ENCODE results near the gene PCDHGB1.
A peak's percentile ranks its signal among the peaks of the same experiment; 100 is the strongest.
"Not testable (repeated sequence)": the region's sequence is repeated elsewhere in the genome, so short reads cannot be mapped to it uniquely, and the experiment has no call there.

The PCDHGB1 gene

DNA sequence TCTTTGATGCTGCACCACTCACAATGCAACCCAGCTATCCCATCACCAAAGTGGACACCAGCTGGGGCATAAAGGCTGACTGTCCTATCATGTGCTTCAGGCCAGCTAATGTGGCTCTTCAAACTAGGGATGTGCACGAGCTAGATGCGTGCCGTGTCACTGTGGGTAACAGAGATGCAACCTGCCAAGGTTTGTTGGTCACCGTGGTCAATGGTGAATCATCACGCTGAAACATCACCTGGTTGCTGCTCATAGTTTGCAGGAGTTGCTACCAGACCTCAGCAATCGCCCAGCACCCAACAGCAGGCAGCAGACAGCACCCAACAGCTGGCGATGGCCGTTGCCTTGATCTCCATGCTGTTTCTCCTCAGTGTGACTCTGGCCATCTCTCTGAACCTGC is 21.7 kb upstream of the PCDHGB1 start:
- Histone ChIP-seq H3K36me3 (ENCODE audit: insufficient read depth, low read length) (no peaks in the 10 kb centered on the region), H3K79me2 (ENCODE audit: control insufficient read depth, insufficient read depth, low read length, unreplicated experiment) (no peaks in the 10 kb centered on the region), H3K27ac (ENCODE audit: low read depth, low read length) (no peak overlapping the region), H3K27me3 (ENCODE audit: insufficient read depth, low read length) (peaks cover 50% of the 10 kb centered on the region), H3K4me1 (ENCODE audit: control insufficient read depth, insufficient read depth, low read length, unreplicated experiment) (peaks cover 5% of the 10 kb centered on the region), H2AFZ (ENCODE audit: low read length, unreplicated experiment) (no peak overlapping the region), H3K4me3 (ENCODE audit: low read depth, low read length) (no peak overlapping the region)

DNA sequence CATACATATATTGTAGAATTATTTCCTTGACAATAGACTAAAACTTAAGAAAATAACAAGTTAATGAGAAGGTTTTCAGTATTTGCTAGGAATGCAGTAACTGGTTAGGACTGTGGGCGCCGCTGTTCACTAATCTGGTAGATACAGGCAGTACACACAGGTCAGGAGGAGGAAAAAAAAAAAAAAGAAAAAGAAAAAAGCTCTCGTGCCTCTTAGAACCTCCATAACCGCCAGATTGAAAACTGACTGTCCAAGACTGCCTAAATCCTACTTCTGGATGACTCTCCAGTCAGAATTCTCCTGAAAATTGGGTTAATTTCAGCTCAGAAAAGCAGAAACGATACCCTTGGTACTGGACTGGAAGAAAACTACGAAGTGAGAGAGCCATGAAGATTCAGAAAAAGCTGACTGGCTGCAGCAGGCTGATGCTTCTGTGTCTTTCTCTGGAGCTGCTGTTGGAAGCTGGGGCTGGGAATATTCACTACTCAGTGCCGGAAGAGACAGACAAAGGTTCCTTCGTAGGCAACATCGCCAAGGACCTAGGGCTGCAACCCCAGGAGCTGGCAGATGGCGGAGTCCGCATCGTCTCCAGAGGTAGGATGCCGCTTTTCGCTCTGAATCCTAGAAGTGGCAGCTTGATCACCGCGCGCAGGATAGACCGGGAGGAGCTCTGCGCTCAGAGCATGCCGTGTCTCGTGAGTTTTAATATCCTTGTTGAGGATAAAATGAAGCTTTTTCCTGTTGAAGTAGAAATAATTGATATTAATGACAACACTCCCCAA is 19.4 kb upstream of the PCDHGB1 start, which contains the start of gene PCDHGA1:
PCDHGA1 (plus strand) TSS at position 216 of the 782 bp plus-strand sequence.
- H3K4me1 ChIP-seq (ENCODE audit: control insufficient read depth, insufficient read depth, low read length, unreplicated experiment): peaks cover 5% of the 10 kb centered on the region
- H3K27me3 ChIP-seq (ENCODE audit: insufficient read depth, low read length): peaks cover 71% of the 10 kb centered on the region
- H3K27ac ChIP-seq (ENCODE audit: low read depth, low read length): no peak within 1 kb of the TSS
- no peaks in the 10 kb centered on the region for H3K36me3 ChIP-seq (ENCODE audit: insufficient read depth, low read length)
- peak within 1 kb of the TSS; percentile 97 for H2AFZ ChIP-seq (ENCODE audit: low read length, unreplicated experiment)
- H3K4me3 ChIP-seq (ENCODE audit: low read depth, low read length): peak within 1 kb of the TSS; percentile 77
- H3K79me2 ChIP-seq (ENCODE audit: control insufficient read depth, insufficient read depth, low read length, unreplicated experiment): no peaks in the 10 kb centered on the region

DNA sequence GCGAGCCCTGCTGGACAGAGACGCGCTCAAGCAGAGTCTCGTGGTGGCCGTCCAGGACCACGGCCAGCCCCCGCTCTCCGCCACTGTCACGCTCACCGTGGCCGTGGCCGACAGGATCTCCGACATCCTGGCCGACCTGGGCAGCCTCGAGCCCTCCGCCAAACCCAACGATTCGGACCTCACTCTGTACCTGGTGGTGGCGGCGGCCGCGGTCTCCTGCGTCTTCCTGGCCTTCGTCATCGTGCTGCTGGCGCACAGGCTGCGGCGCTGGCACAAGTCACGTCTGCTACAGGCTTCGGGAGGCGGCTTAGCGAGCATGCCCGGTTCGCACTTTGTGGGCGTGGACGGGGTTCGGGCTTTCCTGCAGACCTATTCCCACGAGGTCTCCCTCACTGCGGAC is 17.3 kb upstream of the PCDHGB1 start:
- H3K4me1 ChIP-seq (ENCODE audit: control insufficient read depth, insufficient read depth, low read length, unreplicated experiment): not testable (repeated sequence)

DNA sequence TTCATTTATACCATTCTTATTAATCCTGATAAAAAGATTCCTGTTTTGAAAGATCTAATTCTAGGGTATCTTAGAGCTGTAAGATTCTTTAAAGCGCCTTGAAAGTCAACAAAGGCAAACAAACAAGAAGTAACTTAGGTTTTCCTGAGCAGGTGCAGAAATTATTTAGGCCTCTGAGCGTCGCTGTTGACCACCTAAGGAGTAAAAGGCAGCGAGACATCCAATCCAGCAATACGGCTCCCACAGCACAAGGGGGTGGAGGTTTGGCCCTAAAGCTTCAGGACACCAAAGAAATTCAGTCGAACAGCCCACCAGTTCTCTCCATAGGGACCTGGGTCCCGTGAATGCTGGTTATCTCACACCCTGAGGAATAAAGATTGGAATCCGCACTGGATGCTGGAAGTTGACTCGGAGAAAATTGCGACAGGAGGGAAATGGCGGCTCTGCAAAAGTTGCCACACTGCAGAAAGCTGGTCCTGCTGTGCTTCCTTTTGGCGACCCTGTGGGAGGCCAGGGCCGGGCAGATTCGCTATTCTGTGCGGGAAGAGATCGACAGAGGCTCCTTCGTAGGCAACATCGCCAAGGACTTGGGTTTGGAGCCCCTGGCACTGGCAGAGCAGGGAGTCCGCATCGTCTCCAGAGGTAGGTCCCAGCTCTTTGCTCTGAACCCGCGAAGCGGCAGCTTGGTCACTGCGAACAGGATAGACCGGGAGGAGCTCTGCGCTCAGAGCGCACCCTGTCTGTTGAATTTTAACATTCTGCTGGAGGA is 11.2 kb upstream of the PCDHGB1 start, which contains the start of gene PCDHGA2:
PCDHGA2 (plus strand) TSS at position 223 of the 769 bp plus-strand sequence.
- Histone ChIP-seq H3K79me2 (ENCODE audit: control insufficient read depth, insufficient read depth, low read length, unreplicated experiment) (no peaks in the 10 kb centered on the region), H3K4me3 (ENCODE audit: low read depth, low read length) (peak within 1 kb of the TSS; percentile 70), H2AFZ (ENCODE audit: low read length, unreplicated experiment) (peak within 1 kb of the TSS; percentile 57), H3K36me3 (ENCODE audit: insufficient read depth, low read length) (no peaks in the 10 kb centered on the region), H3K4me1 (ENCODE audit: control insufficient read depth, insufficient read depth, low read length, unreplicated experiment) (no peaks in the 10 kb centered on the region), H3K27me3 (ENCODE audit: insufficient read depth, low read length) (peaks cover 74% of the 10 kb centered on the region), H3K27ac (ENCODE audit: low read depth, low read length) (no peak within 1 kb of the TSS)

More for the DNA sequence above, 17.3 kb upstream of the PCDHGB1 start:
- not testable (repeated sequence) for H3K79me2 ChIP-seq (ENCODE audit: control insufficient read depth, insufficient read depth, low read length, unreplicated experiment); H3K27ac ChIP-seq (ENCODE audit: low read depth, low read length); H3K36me3 ChIP-seq (ENCODE audit: insufficient read depth, low read length); H3K4me3 ChIP-seq (ENCODE audit: low read depth, low read length); H2AFZ ChIP-seq (ENCODE audit: low read length, unreplicated experiment)
- peaks cover 89% of the 10 kb centered on the region for H3K27me3 ChIP-seq (ENCODE audit: insufficient read depth, low read length)

DNA sequence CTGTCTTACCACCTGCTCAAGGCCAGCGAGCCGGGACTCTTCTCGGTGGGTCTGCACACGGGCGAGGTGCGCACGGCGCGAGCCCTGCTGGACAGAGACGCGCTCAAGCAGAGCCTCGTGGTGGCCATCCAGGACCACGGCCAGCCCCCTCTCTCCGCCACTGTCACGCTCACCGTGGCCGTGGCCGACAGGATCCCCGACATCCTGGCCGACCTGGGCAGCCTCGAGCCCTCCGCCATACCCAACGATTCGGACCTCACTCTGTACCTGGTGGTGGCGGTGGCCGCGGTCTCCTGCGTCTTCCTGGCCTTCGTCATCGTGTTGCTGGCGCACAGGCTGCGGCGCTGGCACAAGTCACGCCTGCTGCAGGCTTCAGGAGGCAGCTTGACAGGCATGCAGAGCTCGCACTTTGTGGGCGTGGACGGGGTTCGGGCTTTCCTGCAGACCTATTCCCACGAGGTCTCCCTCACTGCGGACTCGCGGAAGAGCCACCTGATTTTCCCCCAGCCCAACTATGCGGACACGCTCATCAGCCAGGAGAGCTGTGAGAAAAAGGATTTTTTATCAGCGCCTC is 9.0 kb upstream of the PCDHGB1 start:
- peaks cover 71% of the 10 kb centered on the region for H3K27me3 ChIP-seq (ENCODE audit: insufficient read depth, low read length)
- not testable (repeated sequence) for H2AFZ ChIP-seq (ENCODE audit: low read length, unreplicated experiment); H3K4me1 ChIP-seq (ENCODE audit: control insufficient read depth, insufficient read depth, low read length, unreplicated experiment)

DNA sequence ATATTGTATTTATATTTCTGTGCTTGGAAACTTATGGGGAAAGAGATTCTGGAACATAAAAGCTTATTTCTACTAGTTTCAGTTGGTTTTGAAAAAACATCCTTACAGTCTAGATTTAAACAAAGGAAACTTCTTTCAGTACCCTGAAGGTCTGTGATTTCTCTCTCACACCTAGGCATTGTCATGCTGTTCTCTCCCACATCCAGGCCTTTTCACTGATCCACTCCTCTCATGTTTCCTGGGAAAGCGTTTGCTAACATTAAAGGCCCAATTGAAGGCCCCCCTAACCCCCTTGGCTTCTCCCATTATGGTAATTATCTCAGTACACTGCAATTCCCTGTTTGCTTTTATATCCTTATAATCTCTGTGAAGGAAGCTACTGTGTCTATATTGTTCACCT is 7.1 kb upstream of the PCDHGB1 start:
- Histone ChIP-seq H2AFZ (ENCODE audit: low read length, unreplicated experiment) (no peak overlapping the region), H3K4me3 (ENCODE audit: low read depth, low read length) (no peak overlapping the region), H3K79me2 (ENCODE audit: control insufficient read depth, insufficient read depth, low read length, unreplicated experiment) (no peaks in the 10 kb centered on the region)

More for the DNA sequence above, 9.0 kb upstream of the PCDHGB1 start:
- H3K4me3 ChIP-seq (ENCODE audit: low read depth, low read length); H3K79me2 ChIP-seq (ENCODE audit: control insufficient read depth, insufficient read depth, low read length, unreplicated experiment); H3K36me3 ChIP-seq (ENCODE audit: insufficient read depth, low read length); H3K27ac ChIP-seq (ENCODE audit: low read depth, low read length): not testable (repeated sequence)

DNA sequence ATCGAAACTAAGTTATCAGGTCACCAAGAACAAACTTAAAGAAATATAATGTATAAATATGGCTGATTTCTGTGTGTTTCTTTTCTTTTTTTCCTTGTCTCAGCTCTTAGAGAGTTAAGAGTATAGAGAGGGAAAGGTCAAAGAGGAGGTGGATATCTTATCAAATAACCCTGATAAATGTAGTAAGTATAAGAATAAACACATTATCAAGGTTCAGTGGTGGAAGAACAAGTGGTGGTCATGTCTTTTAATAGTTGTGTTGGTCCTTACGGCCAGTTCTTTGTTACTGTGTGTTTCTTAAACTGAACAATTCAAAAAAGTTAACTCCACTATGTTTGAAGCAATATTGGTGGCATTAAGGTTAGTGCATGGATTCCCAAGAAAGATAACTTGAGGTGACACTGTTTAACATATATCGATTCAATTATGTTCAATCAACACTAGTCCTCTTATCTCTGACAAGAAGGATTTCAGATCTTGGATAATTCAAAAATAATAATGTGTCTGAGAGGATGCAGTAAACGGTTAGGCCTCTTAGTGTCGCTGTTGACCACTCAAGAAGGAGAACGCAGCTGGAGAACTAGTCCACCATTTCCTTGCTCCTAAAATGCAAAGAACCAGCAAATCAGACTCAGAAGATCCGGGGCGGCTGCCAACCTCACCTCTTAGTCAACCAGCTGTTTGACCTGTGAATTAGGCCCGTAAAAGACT is 6.5 kb upstream of the PCDHGB1 start, which contains the start of gene PCDHGA3:
PCDHGA3 (plus strand) TSS at position 588 of the 711 bp plus-strand sequence. CDS start 205 bp downstream, outside the sequence.
- Histone ChIP-seq H3K27me3 (ENCODE audit: insufficient read depth, low read length) (peaks cover 64% of the 10 kb centered on the region), H3K79me2 (ENCODE audit: control insufficient read depth, insufficient read depth, low read length, unreplicated experiment) (no peaks in the 10 kb centered on the region), H3K4me1 (ENCODE audit: control insufficient read depth, insufficient read depth, low read length, unreplicated experiment) (no peaks in the 10 kb centered on the region), H3K4me3 (ENCODE audit: low read depth, low read length) (peak within 1 kb of the TSS; percentile 41; the same call in 1 of the 2 replicates), H3K36me3 (ENCODE audit: insufficient read depth, low read length) (no peaks in the 10 kb centered on the region), H2AFZ (ENCODE audit: low read length, unreplicated experiment) (no peak within 1 kb of the TSS), H3K27ac (ENCODE audit: low read depth, low read length) (no peak within 1 kb of the TSS)

More for the DNA sequence above, 7.1 kb upstream of the PCDHGB1 start:
- H3K36me3 ChIP-seq (ENCODE audit: insufficient read depth, low read length): no peaks in the 10 kb centered on the region
- H3K27me3 ChIP-seq (ENCODE audit: insufficient read depth, low read length): peaks cover 64% of the 10 kb centered on the region
- H3K27ac ChIP-seq (ENCODE audit: low read depth, low read length): no peak overlapping the region
- no peaks in the 10 kb centered on the region for H3K4me1 ChIP-seq (ENCODE audit: control insufficient read depth, insufficient read depth, low read length, unreplicated experiment)

DNA sequence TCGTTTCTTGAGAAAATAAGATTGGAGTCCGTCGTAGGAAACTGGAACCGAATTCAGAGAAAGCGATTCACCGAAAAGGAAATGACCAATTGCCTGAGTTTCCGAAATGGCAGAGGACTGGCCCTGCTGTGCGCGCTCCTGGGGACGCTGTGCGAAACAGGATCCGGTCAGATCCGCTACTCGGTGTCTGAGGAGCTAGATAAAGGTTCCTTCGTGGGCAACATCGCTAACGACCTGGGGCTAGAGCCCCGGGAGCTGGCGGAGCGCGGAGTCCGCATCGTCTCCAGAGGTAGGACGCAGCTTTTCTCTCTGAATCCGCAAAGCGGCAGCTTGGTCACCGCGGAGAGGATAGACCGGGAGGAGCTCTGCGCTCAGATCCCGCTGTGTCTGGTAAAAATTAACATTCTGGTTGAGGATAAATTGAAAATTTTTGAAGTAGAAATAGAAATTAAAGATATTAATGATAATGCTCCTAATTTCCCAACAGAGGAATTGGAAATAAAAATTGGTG is 5.9 kb upstream of the PCDHGB1 start:
- H3K27ac ChIP-seq (ENCODE audit: low read depth, low read length): no peak overlapping the region
- peak overlapping the region; percentile 41; the same call in 1 of the 2 replicates for H3K4me3 ChIP-seq (ENCODE audit: low read depth, low read length)
- H3K36me3 ChIP-seq (ENCODE audit: insufficient read depth, low read length): no peaks in the 10 kb centered on the region
- H2AFZ ChIP-seq (ENCODE audit: low read length, unreplicated experiment): no peak overlapping the region
- H3K79me2 ChIP-seq (ENCODE audit: control insufficient read depth, insufficient read depth, low read length, unreplicated experiment): no peaks in the 10 kb centered on the region
- H3K27me3 ChIP-seq (ENCODE audit: insufficient read depth, low read length): peaks cover 66% of the 10 kb centered on the region
- no peaks in the 10 kb centered on the region for H3K4me1 ChIP-seq (ENCODE audit: control insufficient read depth, insufficient read depth, low read length, unreplicated experiment)

DNA sequence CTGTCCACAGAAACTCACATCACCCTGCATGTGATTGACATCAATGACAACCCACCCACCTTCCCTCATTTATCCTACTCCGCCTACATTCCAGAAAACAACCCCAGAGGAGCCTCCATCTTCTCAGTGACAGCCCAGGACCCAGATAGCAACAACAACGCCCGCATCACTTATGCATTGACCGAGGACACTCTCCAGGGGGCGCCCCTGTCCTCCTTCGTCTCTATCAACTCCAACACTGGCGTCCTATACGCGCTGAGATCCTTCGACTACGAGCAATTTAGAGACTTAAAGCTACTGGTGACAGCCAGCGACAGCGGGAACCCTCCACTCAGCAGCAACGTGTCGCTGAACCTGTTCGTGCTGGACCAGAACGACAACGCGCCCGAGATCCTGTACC is 4.6 kb upstream of the PCDHGB1 start:
- Histone ChIP-seq H3K79me2 (ENCODE audit: control insufficient read depth, insufficient read depth, low read length, unreplicated experiment) (no peaks in the 10 kb centered on the region), H3K4me3 (ENCODE audit: low read depth, low read length) (no peak overlapping the region), H3K27me3 (ENCODE audit: insufficient read depth, low read length) (peaks cover 60% of the 10 kb centered on the region), H3K4me1 (ENCODE audit: control insufficient read depth, insufficient read depth, low read length, unreplicated experiment) (no peaks in the 10 kb centered on the region), H2AFZ (ENCODE audit: low read length, unreplicated experiment) (no peak overlapping the region), H3K27ac (ENCODE audit: low read depth, low read length) (no peak overlapping the region), H3K36me3 (ENCODE audit: insufficient read depth, low read length) (no peaks in the 10 kb centered on the region)

DNA sequence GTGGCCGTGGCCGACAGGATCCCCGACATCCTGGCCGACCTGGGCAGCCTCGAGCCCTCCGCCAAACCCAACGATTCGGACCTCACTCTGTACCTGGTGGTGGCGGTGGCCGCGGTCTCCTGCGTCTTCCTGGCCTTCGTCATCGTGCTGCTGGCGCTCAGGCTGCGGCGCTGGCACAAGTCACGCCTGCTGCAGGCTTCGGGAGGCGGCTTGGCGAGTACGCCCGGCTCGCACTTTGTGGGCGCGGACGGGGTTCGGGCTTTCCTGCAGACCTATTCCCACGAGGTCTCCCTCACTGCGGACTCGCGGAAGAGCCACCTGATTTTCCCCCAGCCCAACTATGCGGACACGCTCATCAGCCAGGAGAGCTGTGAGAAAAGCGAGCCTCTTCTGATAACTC is 3.9 kb upstream of the PCDHGB1 start:
- not testable (repeated sequence) for H3K36me3 ChIP-seq (ENCODE audit: insufficient read depth, low read length); H3K4me3 ChIP-seq (ENCODE audit: low read depth, low read length); H3K79me2 ChIP-seq (ENCODE audit: control insufficient read depth, insufficient read depth, low read length, unreplicated experiment); H3K27ac ChIP-seq (ENCODE audit: low read depth, low read length); H3K4me1 ChIP-seq (ENCODE audit: control insufficient read depth, insufficient read depth, low read length, unreplicated experiment); H2AFZ ChIP-seq (ENCODE audit: low read length, unreplicated experiment)
- H3K27me3 ChIP-seq (ENCODE audit: insufficient read depth, low read length): peaks cover 63% of the 10 kb centered on the region

Measured in ACC112 (cell line).